IMR-90 (cell line): ENCODE results near the gene RSRC2. TPM values are rescaled to one million over a fixed set of nuclear protein-coding genes. Genes with fewer than 3 reads are reported as not detected.

Experiments used
- ATAC-seq: fragments of 200-7000 bp; cut with Tn5 transposase; 2 replicates; pipeline ENCODE4 v1.9.1; 2020; ENCODE audit warnings: low read depth, mild to moderate bottlenecking, moderate library complexity
- BruUV-seq: library from RNA; stranded (reverse); fragments of 400-500 nt; replicated peaks from 2 replicates; lab custom pipeline; 2021; lab: Mats Ljungman, UMichigan
- CTCF ChIA-PET: fragments of 300-600 bp; formaldehyde crosslinking; extraction: SDS; loops from one replicate; lab custom pipeline; 2021; ENCODE audit warnings: antibody characterized with exemption; lab: Yijun Ruan, JAX
- POLR2A ChIA-PET: fragments of 300-600 bp; sonication (Branson Sonifier 250); formaldehyde crosslinking; loops from one replicate; lab custom pipeline; 2022; ENCODE audit warnings: antibody characterized with exemption; ENCODE audit not compliant: unreplicated experiment; lab: Charles Lee
- DNase-seq: peaks from one replicate; pipeline ENCODE4 v3.0.0; 2013
- H2AFZ ChIP-seq: replicated peaks from 2 replicates; pipeline ENCODE3; 2013; ENCODE audit warnings: low read length, mild to moderate bottlenecking; ENCODE audit not compliant: poor library complexity
- H2AK5ac ChIP-seq: 2 replicates; pipeline ENCODE4 v1.6.1; 2013; ENCODE audit warnings: low read depth, low read length, inconsistent platforms
- H2AK9ac ChIP-seq: replicated peaks from 2 replicates; pipeline ENCODE3; 2013; ENCODE audit warnings: mild to moderate bottlenecking, low read depth, low read length, moderate library complexity; ENCODE audit not compliant: poor library complexity
- H2BK120ac ChIP-seq: 2 replicates; pipeline ENCODE4 v1.6.1; 2013; ENCODE audit warnings: low read depth, low read length, inconsistent platforms
- H2BK15ac ChIP-seq: 3 replicates; pipeline ENCODE4 v1.6.1; 2013; ENCODE audit warnings: low read depth, low read length, inconsistent platforms
- H2BK20ac ChIP-seq: 2 replicates; pipeline ENCODE4 v1.6.1; 2013; ENCODE audit warnings: low read depth, mild to moderate bottlenecking, inconsistent platforms, low read length, moderate library complexity
- H2BK5ac ChIP-seq: 2 replicates; pipeline ENCODE4 v1.6.1; 2013; ENCODE audit warnings: mild to moderate bottlenecking, low read depth, low read length, inconsistent platforms; ENCODE audit not compliant: poor library complexity, severe bottlenecking
- H3K14ac ChIP-seq: replicated peaks from 2 replicates; pipeline ENCODE4 v1.6.1; 2013; ENCODE audit warnings: low read depth, low read length, inconsistent platforms
- H3K18ac ChIP-seq: 2 replicates; pipeline ENCODE4 v1.6.1; 2013; ENCODE audit warnings: low read depth, low read length, control low read depth
- H3K23ac ChIP-seq: 2 replicates; pipeline ENCODE4 v1.6.1; 2013; ENCODE audit warnings: low read depth, low read length, inconsistent platforms
- H3K27ac ChIP-seq: 2 replicates; pipeline ENCODE4 v1.5.1; 2013; ENCODE audit warnings: mild to moderate bottlenecking, control low read depth, low read length; ENCODE audit not compliant: insufficient read depth
- H3K27me3 ChIP-seq: 2 replicates; pipeline ENCODE4 v1.6.1; 2013; ENCODE audit warnings: low read length; ENCODE audit not compliant: control insufficient read depth, insufficient read depth
- H3K36me3 ChIP-seq: 2 replicates; pipeline ENCODE4 v1.6.1; 2013; ENCODE audit warnings: low read length, mixed read lengths; ENCODE audit not compliant: control insufficient read depth, insufficient read depth
- H3K4ac ChIP-seq: 2 replicates; pipeline ENCODE4 v1.6.1; 2013; ENCODE audit warnings: low read depth, low read length, inconsistent platforms
- H3K4me1 ChIP-seq: 2 replicates; pipeline ENCODE4 v1.6.1; 2013; ENCODE audit warnings: low read length, mixed read lengths; ENCODE audit not compliant: control insufficient read depth, insufficient read depth
- H3K4me2 ChIP-seq: 2 replicates; pipeline ENCODE4 v1.6.1; 2013; ENCODE audit warnings: low read depth, mild to moderate bottlenecking, control low read depth, low read length, moderate library complexity
- H3K4me3 ChIP-seq: 2 replicates; pipeline ENCODE4 v1.5.1; 2013; ENCODE audit warnings: low read depth, mild to moderate bottlenecking, control low read depth, low read length, moderate library complexity; ENCODE audit not compliant: insufficient read depth
- H3K56ac ChIP-seq: 2 replicates; pipeline ENCODE4 v1.6.1; 2013; ENCODE audit warnings: low read length, inconsistent platforms; ENCODE audit not compliant: insufficient read depth; ENCODE audit errors: extremely low read depth
- H3K79me1 ChIP-seq, 2 experiments: 2 replicates each; pipeline ENCODE4 v1.6.1; 2013; ENCODE audit warnings: low read length in 2 of 2, inconsistent platforms in 1 of 2, low read depth in 1 of 2
- H3K9ac ChIP-seq: 2 replicates; pipeline ENCODE4 v1.6.1; 2013; ENCODE audit warnings: low read depth, low read length, control low read depth
- H3K9me1 ChIP-seq: 2 replicates; pipeline ENCODE4 v1.6.1; 2013; ENCODE audit warnings: low read length, inconsistent platforms; ENCODE audit not compliant: insufficient read depth
- H3K9me3 ChIP-seq: 2 replicates; pipeline ENCODE4 v1.6.1; 2013; ENCODE audit warnings: low read length; ENCODE audit not compliant: control insufficient read depth, insufficient read depth
- H4K20me1 ChIP-seq: 2 replicates; pipeline ENCODE4 v1.6.1; 2013; ENCODE audit warnings: low read length, inconsistent platforms; ENCODE audit not compliant: insufficient read depth
- H4K5ac ChIP-seq: 2 replicates; pipeline ENCODE4 v1.6.1; 2013; ENCODE audit warnings: mild to moderate bottlenecking, low read depth, low read length, control low read depth
- H4K8ac ChIP-seq, 2 experiments: 2 replicates each; pipeline ENCODE4 v1.6.1; 2013; ENCODE audit warnings: low read depth in 2 of 2, low read length in 2 of 2, control low read depth in 1 of 2, inconsistent platforms in 1 of 2
- H4K91ac ChIP-seq: 2 replicates; pipeline ENCODE4 v1.6.1; 2013; ENCODE audit warnings: low read depth, low read length, inconsistent platforms; ENCODE audit not compliant: insufficient read depth
- BHLHE40 ChIP-seq: fragments of 150-350 bp; IDR thresholded peaks from 2 replicates; pipeline ENCODE4 v1.6.1; 2016; ENCODE audit warnings: mild to moderate bottlenecking, low read depth, low read length
- CEBPB ChIP-seq: IDR thresholded peaks from 2 replicates; pipeline ENCODE4 v1.6.1; 2012; ENCODE audit warnings: low read depth, low read length, improper control_type of control experiment
- CHD1 ChIP-seq: IDR thresholded peaks from 2 replicates; pipeline ENCODE4 v1.6.1; 2012; ENCODE audit warnings: low read depth, low read length, improper control_type of control experiment
- CTCF ChIP-seq: conservative IDR thresholded peaks from 2 replicates; pipeline ENCODE4 v1.5.1; 2012; ENCODE audit warnings: mild to moderate bottlenecking, low read depth, low read length, improper control_type of control experiment
- ELK1 ChIP-seq: fragments of 150-350 bp; IDR thresholded peaks from 2 replicates; pipeline ENCODE4 v1.6.1; 2016; ENCODE audit warnings: low read depth, mild to moderate bottlenecking, low read length, moderate library complexity, borderline replicate concordance
- FOS ChIP-seq: fragments of 150-350 bp; IDR thresholded peaks from 2 replicates; pipeline ENCODE4 v1.6.1; 2016; ENCODE audit warnings: low read depth, low read length
- MAFK ChIP-seq: IDR thresholded peaks from 2 replicates; pipeline ENCODE4 v1.6.1; 2012; ENCODE audit warnings: low read depth, low read length, improper control_type of control experiment
- MAZ ChIP-seq: IDR thresholded peaks from 2 replicates; pipeline ENCODE4 v1.6.1; 2012; ENCODE audit warnings: low read depth, mild to moderate bottlenecking, low read length, improper control_type of control experiment, moderate library complexity, borderline replicate concordance
- MXI1 ChIP-seq: IDR thresholded peaks from 2 replicates; pipeline ENCODE4 v1.6.1; 2012; ENCODE audit warnings: low read depth, mild to moderate bottlenecking, low read length, moderate library complexity, borderline replicate concordance
- NFE2L2 ChIP-seq: fragments of 150-350 bp; IDR thresholded peaks from 2 replicates; pipeline ENCODE4 v1.6.1; 2016; ENCODE audit warnings: low read depth, mild to moderate bottlenecking, low read length
- POLR2A ChIP-seq: IDR thresholded peaks from 2 replicates; pipeline ENCODE4 v1.6.1; 2012; ENCODE audit warnings: mild to moderate bottlenecking, low read depth, low read length
- RAD21 ChIP-seq: IDR thresholded peaks from 2 replicates; pipeline ENCODE4 v1.6.1; 2012; ENCODE audit warnings: low read length, improper control_type of control experiment
- RCOR1 ChIP-seq: IDR thresholded peaks from 2 replicates; pipeline ENCODE4 v1.6.1; 2012; ENCODE audit warnings: mild to moderate bottlenecking, low read length, improper control_type of control experiment; ENCODE audit not compliant: insufficient replicate concordance
- RFX5 ChIP-seq: IDR thresholded peaks from 2 replicates; pipeline ENCODE4 v1.8.0; 2012; ENCODE audit warnings: low read depth, mild to moderate bottlenecking, low read length, moderate library complexity
- SMC3 ChIP-seq: fragments of 150-350 bp; IDR thresholded peaks from 2 replicates; pipeline ENCODE4 v1.6.1; 2016; ENCODE audit warnings: low read depth, mild to moderate bottlenecking, antibody characterized with exemption, low read length, moderate library complexity
- USF2 ChIP-seq: fragments of 150-350 bp; IDR thresholded peaks from 2 replicates; pipeline ENCODE4 v1.6.1; 2017; ENCODE audit warnings: mild to moderate bottlenecking, antibody characterized with exemption, low read length, low read depth
- WGBS, 2 experiments: methylation state at CpG; one replicate each; pipeline versions ENCODE4 v1.1.5 to v1.1.7; 2013; ENCODE audit warnings: missing lambda C conversion rate in 2 of 2; ENCODE audit not compliant: insufficient read length in 1 of 2; ENCODE audit errors: extremely low coverage in 2 of 2; 5-methylcytosine and 5-hydroxymethylcytosine counted together
- dilution Hi-C: fragments of 300-500 bp; cut with HindIII; formaldehyde crosslinking; loops from one replicate; pipeline ENCODE4 v1.14.3; 2018; ENCODE audit warnings: low sequenced_read_pairs; ENCODE audit not compliant: unreplicated experiment
- in situ Hi-C: fragments of 300-500 bp; cut with MboI; formaldehyde crosslinking; loops from 3 replicates; pipeline ENCODE4 v1.14.3; 2019; ENCODE audit warnings: low sequenced_read_pairs, inconsistent platforms, mixed read lengths
- intact Hi-C: fragments of 100-400 bp; cut with micrococcal nuclease; formaldehyde crosslinking; loops from 2 replicates; pipeline ENCODE4 v1.10.0; 2022
- polyA plus RNA-seq, 3 experiments: library from polyadenylated mRNA; depleted of rRNA; stranded (reverse); fragments of >200 nt; gene quantifications; 2 replicates each; pipeline ENCODE4 v1.2.3, GENCODE V29; 2012; ENCODE audit warnings: low replicate concordance in 1 of 3
- total RNA-seq: library from RNA; depleted of rRNA; stranded (reverse); fragments of >200 nt; gene quantifications from 2 replicates; pipeline ENCODE4 v1.2.3, GENCODE V29; 2012

RSRC2 gene
- total and polyA plus RNA-seq, 2 of the 4 experiments (the other 2 are of a cell fraction): 18.6 to 31.5 TPM

DNA sequence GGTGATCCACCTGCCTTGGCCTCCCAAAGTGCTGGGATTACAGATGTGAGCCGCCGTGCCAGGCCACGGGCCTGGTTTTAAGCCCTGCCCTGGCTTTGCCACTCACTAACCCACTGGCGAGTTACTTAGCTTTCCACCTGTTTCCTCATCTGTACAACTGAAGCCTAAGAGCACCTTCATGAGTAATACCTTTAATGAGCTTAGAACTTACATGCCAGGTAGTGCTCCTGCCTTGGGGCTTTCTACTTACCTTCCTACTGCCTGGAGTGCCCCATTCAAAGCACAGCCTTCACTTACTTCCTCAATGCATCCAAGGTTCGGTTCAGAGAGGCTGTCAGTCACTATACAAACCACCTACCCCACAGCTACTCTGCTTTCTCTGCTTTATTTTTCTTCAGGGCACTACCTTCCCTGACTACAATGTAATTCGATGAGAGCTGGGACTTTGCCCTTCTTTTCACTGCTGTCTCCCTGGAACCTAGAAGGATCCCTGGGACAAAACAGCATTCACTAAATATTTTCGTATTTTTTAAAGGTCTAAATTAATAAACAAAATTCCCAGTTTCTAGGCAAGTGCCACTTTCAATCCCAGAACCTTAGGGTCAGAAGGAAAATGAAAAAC lies 39.8 kb downstream of the RSRC2 start:
- H3K27me3 ChIP-seq: no peaks in the 10 kb centered on the region
- ChIA-PET POLR2A (no interaction called here), CTCF (interaction anchor here (0.5 to 0.8 kb wide), 2 partner anchors 16 to 1983 kb away, joined by 3 to 5 read pairs; no protein-coding TSS in a partner anchor)
- H4K5ac ChIP-seq: no peak overlapping the region
- BruUV-seq: no TSS peak
- no peak overlapping the region for H2BK120ac ChIP-seq
- H3K56ac ChIP-seq: no peak overlapping the region
- H3K36me3 ChIP-seq: peaks cover 40% of the 10 kb centered on the region
- H4K8ac ChIP-seq: no peak overlapping the region
- H2BK5ac ChIP-seq: no peak overlapping the region
- intact Hi-C loops (no loop called here), in situ Hi-C loops (no loop called here), dilution Hi-C loops (no loop called here)
- no peak overlapping the region for H3K4ac ChIP-seq
- ATAC-seq (no peak), DNase-seq (no peak)
- peaks cover 4% of the 10 kb centered on the region for H3K4me1 ChIP-seq
- no peak overlapping the region for H2AK9ac ChIP-seq
- peaks cover 13 to 50% of the 10 kb centered on the region in 2 experiments for H3K79me1 ChIP-seq
- H2BK15ac ChIP-seq: no peak overlapping the region; the same call in 2 of the 3 replicates
- H3K27ac ChIP-seq: no peak overlapping the region
- H2BK20ac ChIP-seq: no peak overlapping the region
- H3K9me1 ChIP-seq: peaks cover 5% of the 10 kb centered on the region
- H3K4me3 ChIP-seq: no peak overlapping the region
- 100% methylated on average over 6 of the region's 7 CpGs; no CpG with 5 or more reads in 1 of the 2 experiments for WGBS, 2 experiments
- no peak overlapping the region for H3K14ac ChIP-seq
- no peak overlapping the region for H2AFZ ChIP-seq
- no peak for TF ChIP-seq SMC3
- TF ChIP-seq MXI1: no peak
- no peak for TF ChIP-seq RFX5
- no peak for TF ChIP-seq CEBPB
- no peak for TF ChIP-seq CHD1
- TF ChIP-seq POLR2A: no peak
- no peak for TF ChIP-seq CTCF
- TF ChIP-seq USF2: no peak
- no peak for TF ChIP-seq MAFK
- TF ChIP-seq NFE2L2: no peak
- TF ChIP-seq RCOR1: no peak
- TF ChIP-seq MAZ: no peak
- TF ChIP-seq ELK1: no peak
- no peak for TF ChIP-seq FOS
- TF ChIP-seq RAD21: no peak
- TF ChIP-seq BHLHE40: no peak
- no peak overlapping the region for H3K18ac ChIP-seq
- no peak overlapping the region for H3K23ac ChIP-seq
- H4K20me1 ChIP-seq: peaks cover 9% of the 10 kb centered on the region; the same call in 1 of the 2 replicates
- H3K9me3 ChIP-seq: no peaks in the 10 kb centered on the region
- no peak overlapping the region for H3K9ac ChIP-seq
- H2AK5ac ChIP-seq: no peak overlapping the region
- H4K91ac ChIP-seq: no peak overlapping the region
- no peak overlapping the region for H3K4me2 ChIP-seq
